HG03280 (cell line): Measurements from ENCODE around the gene KATNAL1.

Experiments used
- ATAC-seq: cut with Tn5 transposase; IDR thresholded peaks from one replicate; pipeline ENCODE4 v1.9.1; 2021; ENCODE audit warnings: mild to moderate bottlenecking, moderate library complexity; ENCODE audit not compliant: unreplicated experiment

Gene KATNAL1

DNA sequence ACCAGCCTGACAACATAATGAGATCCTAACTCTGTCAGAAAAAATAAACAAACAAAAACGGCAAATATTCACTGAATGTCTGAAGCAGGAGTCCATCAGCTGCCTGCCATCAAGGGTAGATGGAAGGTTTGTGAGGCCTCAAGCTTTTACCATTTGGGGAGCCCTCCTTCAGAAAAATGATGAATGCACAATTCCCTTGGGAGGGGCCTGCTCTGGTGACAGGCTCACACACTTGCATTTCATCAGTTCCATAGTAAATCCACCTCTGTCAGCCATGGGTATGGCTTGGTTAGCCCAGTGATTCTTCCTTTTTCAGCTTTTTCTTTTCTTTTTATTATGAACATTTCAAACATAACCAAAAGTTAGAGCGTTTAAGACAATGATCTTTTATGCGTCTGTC lies 26.3 kb upstream of the KATNAL1 start:
- no peak for ATAC-seq

DNA sequence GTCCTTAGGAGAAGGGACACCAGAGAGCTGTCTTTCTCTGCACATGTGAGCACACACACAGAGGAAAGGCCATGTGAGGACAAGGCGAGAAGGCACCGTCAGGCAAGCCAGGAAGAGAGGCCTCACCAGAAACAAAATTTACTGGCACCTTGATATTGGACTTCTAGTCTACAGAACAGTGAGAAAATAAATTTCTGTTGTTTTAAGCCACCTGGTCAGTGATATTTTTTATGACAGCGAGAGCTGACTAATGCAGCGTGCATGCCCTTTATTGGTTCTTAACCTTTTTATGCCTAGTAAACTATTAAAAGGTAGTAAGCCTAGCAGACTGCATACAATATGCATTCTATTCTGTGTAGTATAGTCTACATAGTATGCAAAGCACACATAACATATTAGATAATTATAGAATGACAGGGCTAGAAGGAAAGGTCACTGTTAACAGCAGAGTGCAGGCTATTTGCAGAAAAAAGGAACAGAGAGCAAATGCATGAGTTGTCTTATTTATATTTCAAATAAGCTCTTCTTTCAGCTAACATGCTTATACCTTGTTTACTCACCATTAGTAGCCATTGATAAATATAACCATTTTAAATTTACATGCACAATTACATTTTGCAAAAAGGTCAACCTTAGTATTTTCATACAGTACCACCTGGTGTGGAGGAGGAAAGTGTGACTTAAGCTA lies 25.2 kb upstream of the KATNAL1 start:
- no peak for ATAC-seq

DNA sequence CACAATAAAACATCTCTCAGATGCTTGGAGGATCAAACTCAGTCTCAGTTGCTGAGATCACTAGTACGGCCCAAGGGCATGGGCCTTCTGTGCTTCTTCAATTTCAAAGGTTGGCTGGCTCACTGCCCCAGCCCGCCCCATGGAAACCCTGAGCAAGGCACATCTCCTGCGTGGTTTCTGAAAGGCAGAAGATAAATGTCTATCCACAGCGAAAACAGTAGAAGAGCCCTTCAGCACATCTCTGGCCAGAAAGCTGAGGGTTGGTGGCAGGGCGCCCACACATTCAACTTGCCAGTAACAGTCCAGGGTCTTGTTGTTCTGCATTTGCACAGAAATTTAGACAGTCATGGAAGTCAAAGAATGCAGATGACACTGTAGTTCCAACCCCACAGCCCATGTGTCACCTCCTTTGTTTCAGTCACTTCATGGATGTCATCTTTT lies 24.0 kb upstream of the KATNAL1 start:
- ATAC-seq = no peak

DNA sequence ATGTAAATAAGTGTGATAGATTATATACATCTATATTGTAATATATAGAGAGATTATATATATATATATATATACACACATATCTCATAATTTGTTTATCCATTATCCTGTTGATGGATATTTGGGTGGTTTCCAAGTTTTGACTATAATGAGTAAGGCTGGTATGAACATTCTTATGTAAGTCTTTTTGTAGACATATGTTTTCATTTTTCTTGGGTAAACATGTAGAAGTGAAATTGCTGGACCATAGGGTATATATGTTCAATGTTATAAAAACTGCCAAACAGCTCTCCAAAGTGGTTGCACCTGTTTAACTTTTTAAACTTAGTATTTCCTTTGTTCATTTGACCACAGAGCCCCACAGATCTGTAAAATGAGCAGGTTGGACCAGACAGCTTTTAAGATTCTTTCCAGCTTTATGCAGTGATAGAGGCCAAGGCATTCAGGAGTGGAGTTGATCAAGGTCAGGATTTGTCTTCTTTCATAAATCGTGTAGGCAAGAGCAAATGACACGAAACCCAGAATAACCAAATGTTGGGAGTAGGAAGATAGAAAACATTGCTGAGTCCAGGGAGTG lies 21.7 kb upstream of the KATNAL1 start:
- no peak for ATAC-seq

DNA sequence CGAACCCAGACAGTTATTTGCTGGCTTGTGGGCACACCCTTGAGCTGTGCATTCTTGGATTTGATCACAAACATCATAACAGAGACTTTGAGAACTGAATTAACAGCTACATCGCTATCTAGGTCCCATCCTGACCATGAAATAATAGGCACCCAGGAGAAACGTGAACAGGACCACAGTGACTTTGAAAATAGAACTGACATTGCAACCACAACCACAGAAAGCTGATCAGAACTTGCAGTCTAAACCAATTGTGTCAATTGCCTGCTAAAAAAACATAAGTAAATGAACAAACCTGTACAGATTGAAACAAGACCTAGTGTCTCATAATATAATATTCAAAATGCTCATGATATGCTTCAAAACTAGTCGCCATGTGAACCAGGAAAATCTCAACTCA lies 18.3 kb upstream of the KATNAL1 start:
- no peak for ATAC-seq

DNA sequence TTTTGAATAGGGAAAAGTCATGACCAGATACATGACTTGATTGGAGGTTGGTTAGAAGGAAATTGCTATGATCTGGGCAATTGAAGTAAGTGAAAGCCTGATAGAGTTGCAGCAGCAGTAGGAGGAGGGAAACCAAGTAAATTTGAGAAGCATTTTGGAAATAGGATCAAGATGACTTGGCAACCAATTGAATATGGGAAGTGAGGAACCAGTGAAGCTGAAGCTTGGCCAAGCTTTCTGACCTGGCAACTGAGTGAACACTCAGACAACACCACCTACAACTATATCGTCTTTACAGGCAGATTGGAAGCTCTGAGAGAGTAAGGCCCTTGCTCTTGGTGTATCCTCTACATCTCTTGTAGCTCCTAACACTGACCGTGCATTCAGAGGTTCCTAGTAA lies 16.2 kb upstream of the KATNAL1 start:
- ATAC-seq = no peak

DNA sequence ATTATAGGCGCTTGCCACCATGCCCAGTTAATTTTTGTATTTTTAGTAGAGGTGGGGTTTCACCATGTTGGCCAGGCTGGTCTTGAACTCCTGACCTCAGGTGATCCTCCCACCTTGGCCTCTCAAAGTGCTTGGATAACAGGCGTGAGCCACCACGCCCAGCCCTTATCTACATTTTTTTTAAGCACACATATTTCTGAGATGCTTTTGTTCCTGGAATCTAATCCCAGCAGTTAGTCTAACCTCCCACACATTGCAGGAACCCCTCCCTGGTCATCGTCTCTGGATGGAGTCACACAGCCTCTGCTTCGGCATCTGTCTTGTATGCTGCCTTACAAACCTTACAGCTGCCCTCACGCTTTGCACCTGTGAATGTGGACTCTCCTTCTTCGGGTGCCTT lies 15.1 kb upstream of the KATNAL1 start:
- ATAC-seq = no peak

DNA sequence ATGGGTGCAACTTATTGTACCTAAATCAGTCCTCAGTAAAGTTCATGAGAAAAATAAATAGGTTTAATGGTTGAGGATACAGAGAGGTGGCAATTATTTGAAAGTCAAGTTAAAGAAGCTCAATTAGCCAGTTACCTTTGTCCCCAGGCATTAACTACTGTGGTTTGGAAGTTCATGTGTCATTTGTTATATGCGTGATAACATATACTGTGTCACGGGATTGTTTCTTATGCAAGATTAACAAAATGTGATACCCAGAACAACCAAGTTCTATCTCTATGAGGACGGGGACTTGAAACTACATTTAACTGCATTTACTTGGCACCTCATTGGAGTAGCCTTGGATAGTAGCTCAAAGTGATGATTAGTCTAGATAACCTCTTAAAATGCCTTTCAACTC lies 13.9 kb upstream of the KATNAL1 start:
- no peak for ATAC-seq

DNA sequence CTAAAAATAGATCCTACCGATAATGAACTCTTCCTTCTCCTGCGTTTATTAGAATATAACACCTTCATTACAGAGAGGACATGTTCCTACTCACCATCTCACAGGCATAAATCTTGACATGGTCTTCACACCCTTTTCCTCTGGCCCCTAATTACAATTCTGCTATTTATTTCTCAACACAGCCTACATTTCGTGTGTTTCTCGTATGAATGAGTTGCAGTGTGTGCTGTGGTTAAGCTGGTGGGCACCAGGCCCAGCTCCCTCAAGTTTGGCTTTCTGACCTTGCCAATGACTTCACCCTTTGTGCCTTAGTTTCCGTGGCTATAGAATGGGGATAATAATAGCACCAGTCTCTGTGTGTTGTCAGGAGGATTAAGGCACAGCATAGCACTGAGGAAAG lies 12.3 kb upstream of the KATNAL1 start:
- no peak for ATAC-seq

DNA sequence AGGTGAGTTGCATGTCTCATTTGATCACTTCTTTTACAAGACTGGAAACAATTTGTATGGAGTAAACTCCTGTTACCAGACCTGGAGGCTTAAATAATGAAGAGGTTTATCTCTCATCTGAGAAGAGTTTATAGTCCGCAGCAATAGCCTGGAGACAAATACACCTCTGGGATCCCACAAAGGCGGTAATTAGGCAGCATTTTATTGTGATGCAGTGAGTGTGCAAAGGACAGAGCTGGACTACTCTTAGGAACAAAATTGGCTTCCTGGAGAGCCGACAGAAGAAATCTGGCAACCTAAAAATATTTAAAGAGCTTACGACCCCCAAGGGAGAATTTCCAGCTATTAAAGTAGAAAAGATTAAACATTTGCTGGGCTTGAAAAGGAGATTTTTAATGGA lies 11.8 kb upstream of the KATNAL1 start:
- no peak for ATAC-seq

DNA sequence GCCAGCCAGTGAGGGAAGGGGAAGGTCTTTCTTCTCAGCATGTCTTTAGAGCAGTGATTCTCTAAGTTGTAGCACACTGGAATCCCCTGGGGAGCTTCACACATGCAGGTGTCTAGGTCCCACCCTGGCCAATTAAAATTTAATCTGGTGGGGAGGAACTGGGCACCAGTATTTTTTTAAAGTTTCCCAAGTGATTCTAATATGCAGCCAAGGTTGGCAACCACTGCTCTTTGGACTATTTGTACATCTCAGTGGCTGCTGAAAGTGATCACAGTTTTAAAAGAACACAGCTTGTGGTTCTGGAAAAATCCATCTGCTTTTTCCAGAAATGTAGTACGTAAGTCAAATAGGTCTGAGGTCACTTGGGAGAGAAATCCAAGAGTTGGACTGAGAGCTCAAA lies 10.7 kb upstream of the KATNAL1 start:
- ATAC-seq = no peak

DNA sequence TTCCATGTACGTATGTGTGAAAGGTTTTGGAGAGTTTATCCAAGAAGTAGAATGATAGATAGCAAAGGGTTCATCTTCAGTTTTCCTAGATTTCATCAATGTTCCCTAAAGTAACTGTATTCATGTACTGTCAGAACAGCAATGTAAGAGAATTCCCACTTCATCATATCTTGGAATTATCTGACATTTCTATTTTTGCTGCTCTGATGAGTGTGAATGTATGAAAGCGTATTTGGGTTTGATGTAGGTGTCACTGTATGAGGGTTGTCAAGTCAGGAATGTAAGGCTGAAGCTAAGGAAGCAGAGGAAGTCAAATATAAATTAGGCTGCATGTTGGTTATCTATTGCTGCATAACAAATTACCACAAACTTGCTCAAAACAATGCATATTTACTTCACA lies 7.2 kb upstream of the KATNAL1 start:
- no peak for ATAC-seq

DNA sequence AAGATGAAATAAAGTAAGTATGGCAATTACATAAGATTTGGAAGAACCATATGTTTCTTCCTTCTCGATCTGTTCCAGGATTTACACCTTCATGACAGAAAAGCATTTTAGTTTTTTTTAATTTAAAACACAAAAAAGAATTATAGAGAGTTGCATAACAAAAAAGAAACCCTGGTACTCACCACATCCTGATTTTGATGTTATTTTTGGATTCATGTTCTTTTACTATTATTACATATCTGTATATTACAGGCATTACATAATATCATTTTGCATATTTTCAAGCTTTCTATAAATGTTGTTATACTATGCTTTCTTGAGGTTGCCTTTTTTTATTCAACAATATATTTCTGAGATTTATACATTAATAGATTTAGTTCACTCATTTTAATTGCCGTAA lies 6.7 kb upstream of the KATNAL1 start:
- no peak for ATAC-seq

DNA sequence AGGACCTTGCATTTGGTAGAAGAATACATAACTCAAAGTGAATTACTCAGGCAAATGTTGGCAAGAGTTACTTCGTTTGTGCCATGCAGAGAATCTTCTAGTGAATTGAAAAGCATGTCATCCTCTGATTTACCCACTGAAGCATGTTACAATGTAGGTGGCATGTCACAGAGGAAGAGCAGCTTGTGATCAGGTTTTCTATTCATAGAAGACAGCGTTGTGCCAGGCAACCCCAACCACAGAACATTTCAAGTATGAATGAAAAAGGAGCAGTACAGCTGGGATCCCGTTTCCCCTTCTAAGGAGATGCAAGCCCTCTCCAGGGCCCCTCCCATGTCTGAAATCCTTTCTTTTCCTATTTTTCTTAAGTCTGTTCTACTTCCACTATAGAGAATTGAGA lies 6.0 kb upstream of the KATNAL1 start:
- ATAC-seq = no peak

DNA sequence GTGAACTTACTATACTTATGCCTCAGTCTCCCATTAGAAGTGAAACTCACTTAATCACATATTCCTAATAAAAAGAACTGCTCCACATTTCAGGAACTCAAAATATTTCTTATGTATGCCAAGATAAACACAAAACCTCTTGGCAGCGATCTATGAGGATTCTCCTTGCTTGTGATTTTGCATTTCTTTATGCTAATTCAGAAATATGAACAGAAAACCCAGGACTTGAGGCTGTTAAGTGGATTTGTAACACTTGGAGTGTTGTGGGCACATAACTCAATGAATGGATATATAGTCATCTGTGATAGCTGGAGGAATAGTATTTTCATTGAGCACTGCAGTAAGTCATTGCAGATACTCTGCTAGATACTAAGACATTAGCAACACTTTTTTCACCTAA lies 5.6 kb upstream of the KATNAL1 start:
- ATAC-seq = no peak

DNA sequence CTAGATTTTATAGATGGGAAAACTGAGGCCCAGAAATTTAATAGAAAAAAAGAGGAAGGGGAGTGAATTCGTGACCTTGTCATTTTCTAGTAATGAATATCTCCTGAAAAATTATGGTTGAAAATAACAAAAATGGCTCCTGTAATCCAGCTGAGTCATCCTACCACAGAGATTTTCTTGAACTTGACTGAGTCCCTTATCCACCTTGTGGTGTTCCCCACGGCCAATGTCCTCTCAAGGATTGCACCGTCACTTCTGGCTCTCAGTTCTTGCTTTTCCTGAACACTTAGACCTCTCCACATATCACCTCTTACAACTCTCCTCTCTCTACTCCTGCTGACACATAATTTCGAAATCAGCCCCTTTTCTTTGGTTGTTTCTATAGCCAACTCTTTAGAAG lies 1.2 kb upstream of the KATNAL1 start:
- ATAC-seq = no peak

DNA sequence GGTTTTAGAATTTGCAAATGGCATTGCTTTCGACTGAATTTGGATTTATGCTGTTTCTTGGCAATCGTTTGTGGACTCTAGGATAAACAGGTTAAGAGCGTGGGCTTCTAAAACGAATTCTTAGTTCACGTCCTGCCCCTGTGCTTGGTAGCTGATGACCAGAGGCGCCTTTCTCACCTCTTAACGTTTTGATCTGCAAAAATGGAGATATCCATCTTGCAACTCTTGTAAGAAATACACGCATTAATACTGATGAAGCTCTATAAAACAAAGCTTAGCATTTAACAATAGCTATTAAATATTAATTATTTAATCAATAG lies 580 bp upstream of the KATNAL1 start:
- no peak for ATAC-seq

DNA sequence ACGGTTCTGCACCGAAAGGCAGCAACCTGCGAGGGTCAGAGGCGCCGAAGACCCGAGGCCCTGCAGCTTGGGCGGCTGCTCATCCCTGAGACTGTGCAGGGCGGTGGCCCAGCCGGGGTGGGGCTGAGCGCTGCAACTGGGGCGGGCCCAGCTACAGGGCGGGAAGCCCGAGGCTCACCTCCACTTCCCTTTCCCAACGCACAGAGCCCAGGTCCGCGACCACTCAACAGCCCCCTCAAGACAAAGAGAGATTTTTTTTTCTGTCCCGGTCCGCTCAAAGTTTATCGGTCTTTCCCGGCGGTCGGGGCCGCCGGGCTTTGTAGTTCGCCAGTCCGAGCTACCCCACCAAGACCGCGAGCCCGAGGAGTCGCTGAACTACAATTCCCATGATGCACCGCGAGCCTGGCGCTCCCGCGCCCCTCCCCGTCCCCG lies 573 bp downstream of the KATNAL1 start:
- peak; percentile 90 for ATAC-seq

DNA sequence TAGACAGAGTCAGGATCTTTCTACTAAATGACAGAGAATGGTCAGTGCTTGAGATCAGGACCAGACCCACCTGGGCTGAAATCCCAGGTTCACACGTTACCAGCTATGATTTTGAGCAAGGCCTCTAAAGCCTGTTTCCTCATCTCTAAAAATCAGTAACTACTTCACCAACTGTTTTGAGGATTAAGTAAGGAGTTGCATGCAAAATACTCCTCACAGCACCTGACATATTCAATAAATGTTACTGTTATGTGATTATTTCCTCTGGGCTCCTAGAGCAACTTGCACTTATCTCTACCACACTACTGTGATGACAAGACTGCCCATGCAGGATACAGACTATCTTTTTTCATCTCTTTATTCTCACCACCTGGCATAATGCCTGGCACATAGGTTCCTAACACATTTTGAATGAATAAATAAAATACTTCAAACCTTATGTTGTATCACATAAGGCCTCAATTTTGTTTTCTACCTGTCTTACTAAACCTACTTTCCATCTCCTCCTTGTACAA lies 1.8 kb downstream of the KATNAL1 start:
- no peak for ATAC-seq

DNA sequence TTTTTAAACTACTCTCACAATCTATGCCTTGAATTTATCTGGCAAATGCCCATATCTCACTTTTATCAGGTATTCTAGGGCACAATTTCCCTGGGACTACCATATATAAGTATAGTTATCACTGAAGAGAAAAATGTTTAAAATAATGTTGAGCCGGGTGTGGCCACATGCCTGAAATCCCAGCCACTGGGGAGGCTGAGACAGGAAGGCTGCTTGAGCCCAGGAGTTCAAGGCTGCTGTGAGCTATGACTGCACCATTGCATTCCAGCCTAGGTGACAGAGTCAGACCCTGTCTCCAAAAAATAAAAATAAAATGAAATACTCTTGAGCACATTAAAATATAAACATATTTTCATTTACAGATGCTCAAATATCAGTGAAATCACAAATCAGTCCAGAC lies 4.1 kb downstream of the KATNAL1 start:
- ATAC-seq = no peak

DNA sequence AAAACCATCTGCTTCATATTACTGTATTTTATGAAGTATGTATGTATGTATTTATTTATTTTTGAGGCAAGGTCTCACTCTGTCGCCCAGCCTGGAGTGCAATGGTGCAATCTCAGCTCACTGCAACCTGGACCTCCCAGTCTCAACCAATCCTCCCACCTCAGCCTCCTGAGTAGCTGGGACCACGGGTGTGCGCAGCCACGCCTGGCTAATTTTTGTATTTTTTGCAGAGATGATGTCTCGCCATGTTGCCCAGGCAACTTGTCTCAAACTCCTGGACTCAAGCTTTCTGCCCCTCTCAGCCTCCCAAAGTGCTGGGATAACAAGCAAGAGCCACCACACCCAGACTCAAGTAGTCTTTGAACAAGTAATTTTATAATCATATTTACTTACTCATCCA lies 5.5 kb downstream of the KATNAL1 start:
- ATAC-seq = no peak

DNA sequence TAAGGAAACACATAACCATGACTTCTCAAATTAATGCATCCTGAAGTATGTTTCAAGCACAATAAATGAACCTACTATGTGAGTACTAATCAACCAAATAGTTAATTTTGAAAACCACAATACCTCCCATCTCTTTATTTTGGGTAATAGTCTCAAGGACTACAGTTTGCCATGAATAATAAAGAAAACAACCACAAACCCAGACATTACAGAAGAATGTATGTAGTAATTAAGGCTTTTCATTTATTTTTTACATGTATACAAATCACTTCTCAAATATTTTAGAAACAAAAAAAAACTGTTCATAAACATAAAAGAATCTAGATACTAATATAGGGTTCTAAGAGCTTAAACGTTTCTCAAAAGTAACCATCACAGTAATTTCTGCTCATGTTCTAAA lies 6.8 kb downstream of the KATNAL1 start:
- ATAC-seq = no peak

DNA sequence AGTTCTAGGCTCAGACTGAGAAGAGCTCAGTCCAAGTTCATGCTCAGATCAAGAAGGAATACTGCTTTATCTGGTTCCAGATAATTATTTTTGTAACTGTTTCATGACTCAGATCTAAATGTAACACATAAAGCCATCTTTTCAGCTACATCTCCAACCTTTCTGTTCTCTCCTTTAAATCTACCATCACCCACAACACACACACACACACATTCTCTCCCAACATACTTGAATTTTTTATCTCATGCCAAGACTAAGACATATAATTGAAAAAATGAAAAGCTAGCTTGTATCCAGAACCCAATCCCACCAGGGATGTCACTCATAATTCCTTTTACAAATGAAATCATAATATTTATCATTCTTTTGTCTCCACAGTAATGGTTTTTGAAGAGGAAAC lies 7.6 kb downstream of the KATNAL1 start:
- no peak for ATAC-seq
